CD14-positive monocyte (primary cell): ENCODE data around the gene ARHGEF6. TPM values are rescaled to one million over a fixed set of nuclear protein-coding genes. Genes with fewer than 3 reads are reported as not detected.
A peak's percentile ranks its signal among the peaks of the same experiment; 100 is the strongest.

Experiments
- DNase-seq, 3 donors: peaks; one replicate each; pipeline ENCODE4 v3.0.0-alpha.2; 2011 to 2022
- H2AFZ ChIP-seq: 2 replicates; pipeline ENCODE4 v1.6.0; 2012; ENCODE audit warnings: mild to moderate bottlenecking, low read depth, low read length, inconsistent platforms; ENCODE audit not compliant: insufficient read depth, poor library complexity, severe bottlenecking
- H3K27ac ChIP-seq, 2 donors: 1 replicate in 1 of 2; 2 replicates in 1 of 2; pipeline ENCODE4 v1.5.1; 2012 to 2013; ENCODE audit warnings: low read length in 2 of 2, control low read depth in 1 of 2, inconsistent platforms in 1 of 2, low read depth in 1 of 2, mild to moderate bottlenecking in 1 of 2
- H3K27me3 ChIP-seq, 2 donors: one replicate each; pipeline versions ENCODE4 v1.6.0 to v1.6.1; 2011 to 2013; ENCODE audit warnings: low read length in 2 of 2; ENCODE audit not compliant: control insufficient read depth in 2 of 2, insufficient read depth in 2 of 2
- H3K36me3 ChIP-seq, 2 donors: replicated peaks in 1 of 2; 1 replicate in 1 of 2; 2 replicates in 1 of 2; pipeline versions ENCODE4 v1.5.1 to v1.6.1; 2012 to 2013; ENCODE audit warnings: low read length in 2 of 2, control low read depth in 1 of 2, inconsistent platforms in 1 of 2, mild to moderate bottlenecking in 1 of 2; ENCODE audit not compliant: insufficient read depth in 2 of 2, control insufficient read depth in 1 of 2
- H3K4me1 ChIP-seq, 2 donors: 1 replicate in 1 of 2; 2 replicates in 1 of 2; pipeline versions ENCODE4 v1.5.1 to v1.6.1; 2012 to 2013; ENCODE audit warnings: low read length in 2 of 2, control low read depth in 1 of 2, inconsistent platforms in 1 of 2, mild to moderate bottlenecking in 1 of 2, moderate library complexity in 1 of 2; ENCODE audit not compliant: insufficient read depth in 2 of 2, control insufficient read depth in 1 of 2
- H3K4me2 ChIP-seq: replicated peaks from 2 replicates; pipeline ENCODE3; 2012; ENCODE audit warnings: low read length, moderate library complexity, mild to moderate bottlenecking; ENCODE audit not compliant: poor library complexity, severe bottlenecking; ENCODE audit errors: extremely low read depth
- H3K4me3 ChIP-seq, 3 experiments: fragments of 200-600 bp in 1 of 3; sonication (generic) in 1 of 3; replicated peaks in 1 of 3; 1 replicate in 2 of 3; 2 replicates in 1 of 3; pipeline ENCODE4 v1.5.1; 2011 to 2013; ENCODE audit warnings: low read length in 3 of 3, mild to moderate bottlenecking in 3 of 3, control low read depth in 2 of 3, low read depth in 2 of 3, inconsistent platforms in 1 of 3, moderate library complexity in 1 of 3
- H3K79me2 ChIP-seq: 2 replicates; pipeline ENCODE4 v1.6.0; 2012; ENCODE audit warnings: mild to moderate bottlenecking, control low read depth, inconsistent platforms, low read length, moderate library complexity; ENCODE audit not compliant: insufficient read depth
- H3K9ac ChIP-seq: 2 replicates; pipeline ENCODE4 v1.6.0; 2017; ENCODE audit warnings: low read length, mild to moderate bottlenecking; ENCODE audit not compliant: insufficient read depth, poor library complexity, severe bottlenecking
- H3K9me3 ChIP-seq, 2 donors: replicated peaks in 1 of 2; 1 replicate in 1 of 2; 2 replicates in 1 of 2; pipeline versions ENCODE4 v1.5.1 to v1.6.1; 2012 to 2013; ENCODE audit warnings: low read length in 2 of 2, control low read depth in 1 of 2; ENCODE audit not compliant: control insufficient read depth in 1 of 2, insufficient read depth in 1 of 2
- H4K20me1 ChIP-seq: 2 replicates; pipeline ENCODE4 v1.6.0; 2012; ENCODE audit warnings: mild to moderate bottlenecking, low read length, control low read depth, moderate library complexity; ENCODE audit not compliant: insufficient read depth
- H3K27ac Mint-ChIP-seq, 7 donors: one replicate each; pipeline ENCODE4 v1.8.0; 2020; ENCODE audit warnings: mild to moderate bottlenecking in 7 of 7, mixed read lengths in 7 of 7, moderate library complexity in 6 of 7, inconsistent platforms in 2 of 7
- H3K27me3 Mint-ChIP-seq, 3 donors: one replicate each; pipeline ENCODE4 v1.8.0; 2021 to 2022; ENCODE audit warnings: low read depth in 3 of 3, mild to moderate bottlenecking in 3 of 3, mixed read lengths in 3 of 3, moderate library complexity in 3 of 3, inconsistent platforms in 1 of 3
- H3K36me3 Mint-ChIP-seq, 2 donors: one replicate each; pipeline ENCODE4 v1.8.0; 2020; ENCODE audit warnings: mixed read lengths in 2 of 2, inconsistent platforms in 1 of 2, mild to moderate bottlenecking in 1 of 2
- H3K4me1 Mint-ChIP-seq: one replicate; pipeline ENCODE4 v1.8.0; 2020; ENCODE audit warnings: mild to moderate bottlenecking, mixed read lengths
- H3K4me3 Mint-ChIP-seq, 2 donors: one replicate each; pipeline ENCODE4 v1.8.0; 2020; ENCODE audit warnings: mild to moderate bottlenecking in 2 of 2, mixed read lengths in 2 of 2, moderate library complexity in 1 of 2
- H3K9me3 Mint-ChIP-seq, 7 donors: one replicate each; pipeline ENCODE4 v1.8.0; 2020 to 2022; ENCODE audit warnings: mixed read lengths in 7 of 7, mild to moderate bottlenecking in 6 of 7, moderate library complexity in 6 of 7, inconsistent platforms in 2 of 7
- CTCF ChIP-seq: fragments of 200-600 bp; IDR thresholded peaks from one replicate; pipeline ENCODE4 v1.8.0; 2022; ENCODE audit warnings: antibody characterized with exemption, mild to moderate bottlenecking
- WGBS: methylation state at CpG from one replicate; pipeline ENCODE4 v1.1.5; 2013; ENCODE audit warnings: missing lambda C conversion rate; ENCODE audit not compliant: insufficient coverage; 5-methylcytosine and 5-hydroxymethylcytosine counted together
- intact Hi-C, 2 donors: fragments of 100-400 bp; cut with micrococcal nuclease; formaldehyde crosslinking; loops; one replicate each; pipeline versions ENCODE4 v1.15.0 to v1.15.1; 2023
- polyA plus RNA-seq, 3 donors: library from polyadenylated mRNA; depleted of rRNA in 1 of 3; unstranded in 2 of 3; stranded (reverse) in 1 of 3; fragments of 300-500 nt in 2 of 3; fragments of >200 nt in 1 of 3; fragmentation: Illumina TruSeq in 2 of 3; gene quantifications; 1 replicate in 2 of 3; 2 replicates in 1 of 3; pipeline ENCODE4 v1.2.3, GENCODE V29; 2012 to 2021

The ARHGEF6 gene
- polyA plus RNA-seq, 3 donors: 51.4 to 79.2 (median 57.0) TPM

GRCh38 chrX:136728393-136728792 lies 52.3 kb downstream of the ARHGEF6 start:
- no peak overlapping the region for H3K27ac Mint-ChIP-seq
- H4K20me1 ChIP-seq: no peaks in the 10 kb centered on the region

DNA sequence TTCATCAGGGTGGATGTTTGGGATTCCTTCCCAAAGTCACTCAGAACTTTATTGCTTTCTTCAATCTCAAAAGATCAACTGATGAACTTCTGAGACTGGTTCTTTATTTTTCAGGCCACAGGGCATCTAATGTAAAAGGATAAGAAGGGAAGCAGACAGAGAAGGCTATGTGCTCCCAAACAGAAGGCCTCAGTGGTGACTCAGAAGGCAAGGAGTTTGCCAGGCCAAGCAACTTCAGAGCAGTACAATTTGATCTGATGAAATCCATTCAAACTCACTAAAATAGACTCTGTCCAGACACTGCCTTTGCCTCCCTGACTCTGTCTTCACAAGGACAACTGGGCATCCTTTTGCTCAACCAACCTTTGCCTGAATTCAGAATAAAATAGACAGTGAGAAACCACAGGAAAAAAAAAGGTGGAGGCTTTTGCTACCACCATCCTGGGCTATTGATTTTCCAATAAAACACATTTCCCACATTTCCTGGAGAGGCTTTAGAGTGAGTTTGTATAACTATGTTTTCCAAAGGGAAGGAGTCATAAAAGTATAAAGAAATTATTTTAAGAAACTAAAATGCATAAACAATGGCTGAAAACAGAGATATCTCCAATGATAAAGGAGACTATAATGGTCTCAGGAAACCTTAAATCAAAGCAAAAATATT lies 55.2 kb downstream of the ARHGEF6 start:
- H3K36me3 Mint-ChIP-seq: peaks cover 13 to 24% of the 10 kb centered on the region in 2 donors
- H3K9me3 Mint-ChIP-seq: peaks cover 0 to 3% (median 0%) of the 10 kb centered on the region in 7 donors
- no peak overlapping the region for H3K9ac ChIP-seq
- peaks cover 3 to 14% of the 10 kb centered on the region in 2 donors for H3K36me3 ChIP-seq
- no peak overlapping the region for H3K4me3 ChIP-seq
- no peaks in the 10 kb centered on the region for H4K20me1 ChIP-seq
- H3K4me2 ChIP-seq: no peak overlapping the region
- H2AFZ ChIP-seq: no peak overlapping the region
- H3K9me3 ChIP-seq: no peaks in the 10 kb centered on the region
- H3K27ac Mint-ChIP-seq: no peak overlapping the region
- H3K4me1 ChIP-seq: peaks cover 0 to 4% of the 10 kb centered on the region in 2 donors
- no peak for TF ChIP-seq CTCF
- intact Hi-C loops: no loop called here
- H3K79me2 ChIP-seq: peaks cover 6% of the 10 kb centered on the region
- H3K27ac ChIP-seq: no peak overlapping the region
- H3K4me3 Mint-ChIP-seq: no peak overlapping the region
- H3K27me3 ChIP-seq: no peaks in the 10 kb centered on the region
- DNase-seq: no peak
- peaks cover 4% of the 10 kb centered on the region for H3K4me1 Mint-ChIP-seq
- H3K27me3 Mint-ChIP-seq: no peaks in the 10 kb centered on the region

More at GRCh38 chrX:136728393-136728792, 52.3 kb downstream of the ARHGEF6 start:
- no peak overlapping the region for H3K4me3 ChIP-seq
- H3K36me3 ChIP-seq: peaks cover 11 to 32% of the 10 kb centered on the region in 2 donors
- H3K27me3 ChIP-seq: no peaks in the 10 kb centered on the region
- Mint-ChIP-seq H3K9me3 (no peaks in the 10 kb centered on the region), H3K4me1 (peaks cover 2% of the 10 kb centered on the region), H3K27me3 (no peaks in the 10 kb centered on the region), H3K4me3 (no peak overlapping the region), H3K36me3 (peaks cover 16 to 30% of the 10 kb centered on the region in 2 donors)
- H3K9ac ChIP-seq: no peak overlapping the region
- no CpG with 5 or more reads among the region's 1 CpG for WGBS
- H3K27ac ChIP-seq: no peak overlapping the region
- DNase-seq: peak in 1 of 3 donors; percentile 30
- intact Hi-C loops: no loop called here
- H3K4me1 ChIP-seq: peaks cover 0 to 2% of the 10 kb centered on the region in 2 donors
- TF ChIP-seq CTCF: no peak
- H3K79me2 ChIP-seq: peaks cover 4% of the 10 kb centered on the region
- H3K4me2 ChIP-seq: no peak overlapping the region
- H2AFZ ChIP-seq: no peak overlapping the region
- no peaks in the 10 kb centered on the region for H3K9me3 ChIP-seq
